ENCODE data around the gene ENKD1.

Gene ENKD1

GRCh38 chr16:67666559-67667452 is at the start of gene ENKD1, which contains the start of gene C16orf86:
TSS of gene ENKD1 (minus strand) at chr16:67666750. CDS start at chr16:67666442, 308 bp downstream.
TSS of gene C16orf86 (plus strand) at chr16:67666814. CDS start at chr16:67666971, 157 bp downstream.
- H3K4me1 ChIP-seq (ENCODE audit: control insufficient read depth, low read length) = peaks cover 43% of the 10 kb centered on the region
- no peaks in the 10 kb centered on the region for H4K20me1 ChIP-seq (ENCODE audit: control insufficient read depth, insufficient read depth, low read depth, low read length)
- no peaks in the 10 kb centered on the region for H3K27me3 ChIP-seq (ENCODE audit: control insufficient read depth, low read length)
- H3K9me2 ChIP-seq (replicated peaks; ENCODE audit: control insufficient read depth, low read length) = no peaks in the 10 kb centered on the region
- H3K4me3 ChIP-seq (ENCODE audit: low read length) = peak within 1 kb of the TSS; percentile 90
- 0 out of 2 replicates have a peak, but pooled peaks cover 2% of the 10 kb centered on the region for H3F3A ChIP-seq (ENCODE audit: control insufficient read depth, insufficient read depth)
- peaks cover 14% of the 10 kb centered on the region for H3K36me3 ChIP-seq (ENCODE audit: control insufficient read depth, low read length)
- peak within 1 kb of the TSS; percentile 99 for H3K4me2 ChIP-seq (ENCODE audit: low read length)
- peak within 1 kb of the TSS; percentile 42 for H3K27ac ChIP-seq (ENCODE audit: low read depth, low read length)
- no peaks in the 10 kb centered on the region; the same call in 1 of the 2 replicates for H3K79me2 ChIP-seq (ENCODE audit: control insufficient read depth, low read length)
- H3K9me3 ChIP-seq (ENCODE audit: control insufficient read depth, insufficient read depth, low read length) = no peaks in the 10 kb centered on the region
- TF ChIP-seq EZH2phosphoT487 (IDR thresholded peaks at IDR 0.05; ENCODE audit: borderline replicate concordance, low read length) (no peak), CTCF (IDR thresholded peaks at IDR 0.05; ENCODE audit: low read depth, low read length, poor library complexity, severe bottlenecking) (no peak)

- Histone ChIP-seq H3F3A (ENCODE audit: control insufficient read depth, insufficient read depth) (no peaks in the 10 kb centered on the region), H3K36me3 (ENCODE audit: control insufficient read depth, low read length) (no peaks in the 10 kb centered on the region), H3K79me2 (ENCODE audit: control insufficient read depth, low read length) (peaks cover 61% of the 10 kb centered on the region), H3K4me1 (ENCODE audit: control insufficient read depth, low read length) (peaks cover 27% of the 10 kb centered on the region), H3K4me2 (ENCODE audit: low read length) (no peak overlapping the region), H3K27ac (ENCODE audit: low read depth, low read length) (no peak overlapping the region), H3K4me3 (ENCODE audit: low read length) (no peak overlapping the region), H3K9me3 (ENCODE audit: control insufficient read depth, insufficient read depth, low read length) (no peaks in the 10 kb centered on the region), H4K20me1 (ENCODE audit: control insufficient read depth, insufficient read depth, low read depth, low read length) (0 out of 2 replicates have a peak, but pooled peaks cover 2% of the 10 kb centered on the region), H3K9me2 (replicated peaks; ENCODE audit: control insufficient read depth, low read length) (no peaks in the 10 kb centered on the region), H3K27me3 (ENCODE audit: control insufficient read depth, low read length) (no peaks in the 10 kb centered on the region)
- TF ChIP-seq EZH2phosphoT487 (IDR thresholded peaks at IDR 0.05; ENCODE audit: borderline replicate concordance, low read length) (no peak), CTCF (IDR thresholded peaks at IDR 0.05; ENCODE audit: low read depth, low read length, poor library complexity, severe bottlenecking) (no peak)
Measured at GRCh38 chr16:67716097-67716496, 49.5 kb upstream of the ENKD1 start.

- Histone ChIP-seq H3K27me3 (ENCODE audit: control insufficient read depth, low read length) (no peaks in the 10 kb centered on the region), H3K36me3 (ENCODE audit: control insufficient read depth, low read length) (no peaks in the 10 kb centered on the region), H4K20me1 (ENCODE audit: control insufficient read depth, insufficient read depth, low read depth, low read length) (0 out of 2 replicates have a peak, but pooled peaks cover 2% of the 10 kb centered on the region), H3K4me1 (ENCODE audit: control insufficient read depth, low read length) (peaks cover 19% of the 10 kb centered on the region), H3K27ac (ENCODE audit: low read depth, low read length) (no peak overlapping the region), H3F3A (ENCODE audit: control insufficient read depth, insufficient read depth) (no peaks in the 10 kb centered on the region), H3K4me3 (ENCODE audit: low read length) (no peak overlapping the region), H3K9me3 (ENCODE audit: control insufficient read depth, insufficient read depth, low read length) (no peaks in the 10 kb centered on the region), H3K4me2 (ENCODE audit: low read length) (no peak overlapping the region), H3K79me2 (ENCODE audit: control insufficient read depth, low read length) (peaks cover 64% of the 10 kb centered on the region), H3K9me2 (replicated peaks; ENCODE audit: control insufficient read depth, low read length) (no peaks in the 10 kb centered on the region)
- TF ChIP-seq CTCF (IDR thresholded peaks at IDR 0.05; ENCODE audit: low read depth, low read length, poor library complexity, severe bottlenecking) = no peak
- no peak for TF ChIP-seq EZH2phosphoT487 (IDR thresholded peaks at IDR 0.05; ENCODE audit: borderline replicate concordance, low read length)
Measured at GRCh38 chr16:67714522-67714921, 48.0 kb upstream of the ENKD1 start.

Measured in DOHH2 (cell line).